Measurements from ENCODE around the gene GOPC. TPM values are rescaled to one million over a fixed set of nuclear protein-coding genes. Genes with fewer than 3 reads are reported as not detected.
A peak's percentile ranks its signal among the peaks of the same experiment; 100 is the strongest.

The GOPC gene
- total RNA-seq, 1 experiment from 2014 or later = 20.8 TPM

- CTCF ChIA-PET = no interaction called here
- H3K27me3 ChIP-seq (replicated peaks; ENCODE audit: insufficient read depth, low read depth, low read length, poor library complexity) = no peaks in the 10 kb centered on the region
- TF ChIP-seq EZH2 (IDR thresholded peaks at IDR 0.05; ENCODE audit: borderline replicate concordance, low read depth, low read length, poor library complexity, severe bottlenecking) (no peak), CTCF (conservative IDR thresholded peaks at IDR 0.05; ENCODE audit: low read depth, low read length) (no peak)
- no peak for DNase-seq (ENCODE audit: low spot score)
- no TSS peak for BruUV-seq (replicated peaks)
- no peak overlapping the region for H3K4me3 ChIP-seq (ENCODE audit: low read depth, low read length, poor library complexity, severe bottlenecking)
- POLR2A ChIA-PET (ENCODE audit: low non-redundant PET) = no interaction called here
- no peaks in the 10 kb centered on the region for H3K9me3 ChIP-seq (ENCODE audit: low read depth, low read length, poor library complexity, severe bottlenecking)
- intact Hi-C loops (cut with micrococcal nuclease; ENCODE audit: unreplicated experiment) = no loop called here
- no peak overlapping the region for H3K27ac ChIP-seq (ENCODE audit: low read depth, low read length, poor library complexity, severe bottlenecking)
- no peaks in the 10 kb centered on the region for H3K36me3 ChIP-seq (ENCODE audit: insufficient read depth, low read length, poor library complexity, severe bottlenecking)
- peaks cover 3% of the 10 kb centered on the region for H3K4me1 ChIP-seq (ENCODE audit: insufficient read depth, low read length, poor library complexity, severe bottlenecking)
Observed at GRCh38 chr6:117534974-117535373, 67.3 kb downstream of the GOPC start.

- intact Hi-C loops (cut with micrococcal nuclease; ENCODE audit: unreplicated experiment) = no loop called here
- Histone ChIP-seq H3K27ac (ENCODE audit: low read depth, low read length, poor library complexity, severe bottlenecking) (no peak overlapping the region), H3K36me3 (ENCODE audit: insufficient read depth, low read length, poor library complexity, severe bottlenecking) (no peaks in the 10 kb centered on the region), H3K4me1 (ENCODE audit: insufficient read depth, low read length, poor library complexity, severe bottlenecking) (peaks cover 3% of the 10 kb centered on the region), H3K27me3 (replicated peaks; ENCODE audit: insufficient read depth, low read depth, low read length, poor library complexity) (no peaks in the 10 kb centered on the region), H3K9me3 (ENCODE audit: low read depth, low read length, poor library complexity, severe bottlenecking) (no peaks in the 10 kb centered on the region), H3K4me3 (ENCODE audit: low read depth, low read length, poor library complexity, severe bottlenecking) (no peak overlapping the region)
- DNase-seq (ENCODE audit: low spot score) = no peak
- TF ChIP-seq EZH2 (IDR thresholded peaks at IDR 0.05; ENCODE audit: borderline replicate concordance, low read depth, low read length, poor library complexity, severe bottlenecking) = no peak
- TF ChIP-seq CTCF (conservative IDR thresholded peaks at IDR 0.05; ENCODE audit: low read depth, low read length) = no peak
- CTCF ChIA-PET = no interaction called here
- BruUV-seq (replicated peaks) = no TSS peak
- POLR2A ChIA-PET (ENCODE audit: low non-redundant PET) = no interaction called here
Observed at GRCh38 chr6:117533775-117534174, 68.5 kb downstream of the GOPC start.

- no TSS peak for BruUV-seq (replicated peaks)
- ChIA-PET POLR2A (ENCODE audit: low non-redundant PET) (interaction anchor here (0.5 kb wide), 1 partner anchor 32 kb away, joined by 4 read pairs; no protein-coding TSS in a partner anchor), CTCF (interaction anchor here (0.5 kb wide), 1 partner anchor 1590 kb away, joined by 4 read pairs; no protein-coding TSS in a partner anchor)
- H3K27me3 ChIP-seq (replicated peaks; ENCODE audit: insufficient read depth, low read depth, low read length, poor library complexity) = no peaks in the 10 kb centered on the region
- no peaks in the 10 kb centered on the region for H3K36me3 ChIP-seq (ENCODE audit: insufficient read depth, low read length, poor library complexity, severe bottlenecking)
- H3K9me3 ChIP-seq (ENCODE audit: low read depth, low read length, poor library complexity, severe bottlenecking) = no peaks in the 10 kb centered on the region
- no peak for TF ChIP-seq CTCF (conservative IDR thresholded peaks at IDR 0.05; ENCODE audit: low read depth, low read length)
- TF ChIP-seq EZH2 (IDR thresholded peaks at IDR 0.05; ENCODE audit: borderline replicate concordance, low read depth, low read length, poor library complexity, severe bottlenecking) = no peak
- no peak overlapping the region for H3K4me3 ChIP-seq (ENCODE audit: low read depth, low read length, poor library complexity, severe bottlenecking)
- no peak overlapping the region for H3K27ac ChIP-seq (ENCODE audit: low read depth, low read length, poor library complexity, severe bottlenecking)
- intact Hi-C loops (cut with micrococcal nuclease; ENCODE audit: unreplicated experiment) = no loop called here
- peaks cover 3% of the 10 kb centered on the region for H3K4me1 ChIP-seq (ENCODE audit: insufficient read depth, low read length, poor library complexity, severe bottlenecking)
- peak; percentile 16 for DNase-seq (ENCODE audit: low spot score)
Observed at GRCh38 chr6:117531809-117532725, 70.2 kb downstream of the GOPC start.

Measured in A673 (cell line).